ENCODE data around the gene TLE3.

The TLE3 gene

DNA sequence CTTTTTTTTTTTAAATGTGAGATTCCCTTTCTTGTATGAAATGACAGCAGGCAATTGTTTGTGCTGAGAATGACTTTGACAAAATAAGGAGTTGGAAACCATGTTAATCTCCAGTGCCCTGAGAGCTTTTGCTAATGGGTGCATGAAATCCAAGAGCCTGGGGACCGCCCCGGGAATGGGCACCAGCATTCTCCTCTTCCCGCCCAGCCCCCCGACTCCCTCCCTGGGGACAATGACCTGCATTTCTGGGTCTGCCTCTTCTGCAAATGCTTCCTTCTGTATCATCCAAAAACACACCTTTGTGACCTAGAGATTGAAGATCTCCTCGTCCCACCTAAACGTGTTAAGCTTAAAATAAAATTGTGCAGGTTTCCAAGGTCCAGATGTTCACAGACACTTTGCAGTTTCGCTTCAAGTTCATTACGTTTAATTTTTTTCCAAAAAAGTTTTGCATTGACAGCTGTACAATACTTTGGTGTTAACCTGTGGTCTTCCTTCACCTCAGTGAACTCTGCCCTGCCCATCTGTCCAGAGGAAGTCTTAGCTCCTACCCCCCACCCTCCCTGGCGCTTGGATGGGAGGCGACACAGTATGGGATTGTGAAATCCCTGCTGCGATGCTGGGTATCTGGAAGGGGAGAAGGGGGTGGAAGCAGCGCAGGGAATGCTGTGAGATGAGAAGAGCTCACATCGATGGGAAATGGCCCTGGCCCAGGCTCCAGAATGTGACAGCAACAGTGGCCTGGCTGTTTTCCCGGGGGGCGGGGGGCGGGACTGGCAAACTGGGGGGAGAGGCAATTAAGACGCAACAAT is 50.1 kb downstream of the TLE3 start:
- no peak for DNase-seq (ENCODE audit: low spot score)

DNA sequence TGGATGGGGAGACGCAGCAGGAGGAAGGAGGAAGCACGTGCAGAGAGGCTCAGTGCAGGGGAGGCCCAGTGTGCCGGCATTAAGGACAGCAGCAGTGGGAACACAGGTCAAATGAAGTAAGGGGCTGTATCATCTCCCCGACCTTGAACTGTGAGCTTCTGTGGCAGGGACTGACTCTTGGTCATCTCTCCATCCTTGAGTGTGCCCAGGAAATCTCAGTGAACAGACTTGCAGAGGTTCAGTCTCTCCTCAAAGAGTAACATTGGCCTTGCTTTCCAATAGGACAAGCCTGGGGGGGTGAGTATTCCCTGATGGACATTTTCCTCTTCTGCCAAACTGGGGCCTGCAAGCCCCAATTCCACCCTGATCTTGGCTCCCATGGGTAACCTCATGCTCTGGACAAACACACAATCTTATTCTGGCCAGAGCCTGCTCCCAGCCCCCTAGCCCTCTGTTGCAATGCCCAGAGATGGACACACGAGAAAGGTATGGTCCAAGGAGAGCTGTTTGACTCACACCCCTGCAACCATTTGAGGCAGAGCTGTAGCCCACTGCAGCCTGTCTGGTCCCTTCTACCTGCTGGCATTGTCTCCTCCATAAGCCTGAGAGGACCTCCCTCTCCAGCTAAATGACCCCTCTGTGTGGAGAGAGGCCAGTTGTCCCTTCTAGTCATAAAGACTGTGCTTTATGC is 50.9 kb downstream of the TLE3 start:
- no peak for DNase-seq (ENCODE audit: low spot score)

DNA sequence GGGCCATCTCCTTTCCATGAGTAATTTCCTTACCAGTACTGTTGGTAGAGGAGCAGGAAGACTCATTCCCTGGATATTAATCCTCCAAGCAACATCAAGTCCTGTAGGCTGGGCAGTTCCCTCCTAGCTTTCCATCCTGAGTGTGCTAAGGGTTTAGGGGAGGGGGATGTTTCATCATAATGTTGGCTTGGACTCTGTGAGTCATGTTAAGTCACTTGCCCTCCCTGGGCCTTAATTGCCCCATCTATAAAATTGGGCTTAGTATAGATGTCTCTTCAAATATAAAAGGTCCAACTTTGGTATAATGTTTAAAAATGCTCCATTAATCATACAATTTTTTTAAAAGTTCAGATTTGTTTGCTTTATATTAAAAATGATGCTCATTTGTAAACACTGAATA is 52.7 kb downstream of the TLE3 start:
- DNase-seq (ENCODE audit: low spot score), result no peak

DNA sequence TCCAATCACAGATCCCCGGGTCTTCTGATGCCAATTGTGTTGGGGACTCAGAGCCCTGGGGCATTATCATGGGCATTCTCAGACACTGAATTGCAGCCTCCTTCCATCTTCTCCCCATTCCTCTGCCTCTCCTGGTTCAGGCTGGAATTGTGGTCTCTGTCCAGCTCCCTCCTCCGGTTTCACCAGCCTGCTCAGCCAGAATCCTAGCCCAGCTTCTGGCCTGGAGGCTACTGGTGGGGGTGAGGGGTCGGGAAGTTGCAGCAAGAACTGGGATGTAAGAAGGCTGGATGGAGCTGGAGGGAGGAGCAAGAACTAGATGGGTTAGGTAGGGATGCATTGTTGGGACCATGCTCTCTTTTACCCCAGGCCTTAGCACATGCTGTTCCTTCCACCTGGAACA is 53.5 kb downstream of the TLE3 start:
- DNase-seq (ENCODE audit: low spot score), result no peak

DNA sequence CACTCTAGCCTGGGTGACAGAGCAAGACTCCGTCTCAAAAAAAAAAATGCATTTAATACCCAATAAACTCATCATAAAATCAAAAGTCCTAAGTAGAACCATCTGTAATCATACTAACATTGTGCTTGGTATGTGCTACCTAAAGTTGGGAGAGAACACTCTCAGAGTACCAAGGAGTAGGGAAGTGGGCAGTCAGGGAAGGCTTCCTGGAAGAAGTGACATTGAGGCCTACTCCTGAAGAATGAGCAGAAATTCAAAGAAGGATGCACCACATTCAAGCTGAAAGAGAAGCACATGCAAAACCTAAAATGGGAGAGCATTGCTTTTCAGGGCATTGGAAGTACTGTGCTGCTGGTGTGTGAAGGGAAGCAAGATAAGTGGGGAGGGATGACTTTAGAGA is 54.1 kb downstream of the TLE3 start:
- DNase-seq (ENCODE audit: low spot score), result no peak

DNA sequence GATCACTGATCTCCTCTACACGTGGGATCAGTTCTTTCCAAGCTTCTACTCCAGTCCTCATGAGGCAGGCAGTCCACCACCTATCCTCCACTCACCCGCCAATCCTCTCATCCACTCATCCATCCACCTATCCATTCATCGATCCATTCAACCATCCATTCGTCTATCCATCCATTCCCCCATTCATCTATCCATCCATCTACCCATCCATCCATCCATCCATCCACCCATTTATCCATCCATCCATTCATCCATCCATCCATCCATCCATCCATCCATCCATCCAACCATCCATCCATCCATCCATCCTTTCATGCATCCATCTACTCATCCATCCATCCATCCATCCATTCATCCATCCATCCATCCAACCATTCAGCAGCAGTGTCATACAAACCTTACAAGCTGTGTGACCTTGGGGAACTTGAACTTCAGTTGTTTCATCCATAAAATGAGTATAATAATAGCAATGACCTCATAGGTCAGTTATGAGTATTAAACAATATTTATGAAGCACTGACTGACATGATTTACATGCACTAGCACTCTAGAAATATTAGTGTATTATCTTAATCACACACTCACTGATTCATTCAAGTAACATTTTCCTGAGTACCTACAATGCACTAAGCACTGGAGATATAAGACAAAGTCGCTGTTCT is 55.0 kb downstream of the TLE3 start:
- DNase-seq (ENCODE audit: low spot score), result no peak

DNA sequence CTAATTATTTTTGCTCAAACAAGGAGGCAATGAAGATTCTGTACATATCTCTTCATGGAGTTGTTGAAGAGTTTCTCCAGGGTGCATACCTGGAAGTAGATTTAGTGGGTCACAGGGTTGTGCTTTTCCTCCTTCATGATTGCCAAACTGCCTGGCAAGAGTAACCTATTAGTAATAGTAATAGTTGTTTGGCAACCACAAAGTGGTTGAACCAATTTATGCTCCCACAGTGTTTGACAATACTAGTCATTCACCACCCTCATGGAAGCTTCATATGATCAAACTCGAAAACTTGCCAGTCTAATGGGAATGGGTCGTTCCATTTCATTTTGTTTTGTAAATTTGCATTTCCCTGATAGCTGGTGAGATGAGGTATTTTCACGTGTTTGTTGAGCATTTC is 57.8 kb downstream of the TLE3 start:
- DNase-seq (ENCODE audit: low spot score), result no peak

DNA sequence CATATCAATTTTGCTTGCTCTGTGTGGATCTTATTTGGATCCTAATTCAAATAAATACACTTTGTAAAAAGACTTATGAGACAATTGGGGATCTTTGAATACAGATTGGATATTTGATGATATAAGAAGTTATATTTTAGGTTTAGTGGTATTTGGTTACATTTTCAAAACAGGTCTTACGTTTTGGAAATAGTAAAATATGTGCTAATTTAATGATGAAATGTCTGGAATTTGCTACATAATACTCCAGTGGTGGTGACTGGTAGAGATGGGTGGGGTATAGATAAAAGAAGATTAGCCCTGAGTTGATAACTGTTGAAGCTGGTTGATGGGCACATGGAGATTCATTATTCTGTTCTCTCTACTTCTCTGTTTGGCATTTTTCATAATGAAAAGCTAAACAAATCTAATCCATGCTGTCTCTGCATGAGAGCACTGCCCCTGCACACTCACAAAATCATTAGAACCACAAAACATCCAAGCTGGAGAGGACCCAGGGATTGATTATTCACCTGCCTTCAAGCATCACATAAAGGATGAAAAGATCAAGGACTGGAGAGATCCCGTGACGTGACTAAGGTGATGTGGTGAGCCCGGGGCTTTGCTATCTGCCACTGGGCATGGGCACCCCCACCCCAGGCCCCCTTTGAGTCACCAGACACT is 58.9 kb downstream of the TLE3 start:
- DNase-seq (ENCODE audit: low spot score), result no peak

DNA sequence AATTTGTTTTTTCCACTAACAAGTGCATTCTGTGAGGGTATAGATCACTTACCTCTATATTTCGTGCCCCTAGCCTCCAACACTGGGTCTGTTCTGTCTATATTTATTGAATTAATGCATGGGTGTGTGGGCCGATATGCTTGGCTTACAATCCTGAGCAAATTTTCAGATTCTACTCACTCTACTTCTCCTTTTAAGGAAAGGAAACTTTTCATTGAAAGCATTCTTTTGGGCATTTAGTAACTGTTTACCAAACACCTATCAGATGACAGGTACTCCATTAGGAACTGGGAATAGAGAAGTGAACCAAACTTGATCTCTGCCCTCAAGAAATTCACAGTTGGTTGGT is 60.5 kb downstream of the TLE3 start:
- peak; percentile 26 for DNase-seq (ENCODE audit: low spot score)

DNA sequence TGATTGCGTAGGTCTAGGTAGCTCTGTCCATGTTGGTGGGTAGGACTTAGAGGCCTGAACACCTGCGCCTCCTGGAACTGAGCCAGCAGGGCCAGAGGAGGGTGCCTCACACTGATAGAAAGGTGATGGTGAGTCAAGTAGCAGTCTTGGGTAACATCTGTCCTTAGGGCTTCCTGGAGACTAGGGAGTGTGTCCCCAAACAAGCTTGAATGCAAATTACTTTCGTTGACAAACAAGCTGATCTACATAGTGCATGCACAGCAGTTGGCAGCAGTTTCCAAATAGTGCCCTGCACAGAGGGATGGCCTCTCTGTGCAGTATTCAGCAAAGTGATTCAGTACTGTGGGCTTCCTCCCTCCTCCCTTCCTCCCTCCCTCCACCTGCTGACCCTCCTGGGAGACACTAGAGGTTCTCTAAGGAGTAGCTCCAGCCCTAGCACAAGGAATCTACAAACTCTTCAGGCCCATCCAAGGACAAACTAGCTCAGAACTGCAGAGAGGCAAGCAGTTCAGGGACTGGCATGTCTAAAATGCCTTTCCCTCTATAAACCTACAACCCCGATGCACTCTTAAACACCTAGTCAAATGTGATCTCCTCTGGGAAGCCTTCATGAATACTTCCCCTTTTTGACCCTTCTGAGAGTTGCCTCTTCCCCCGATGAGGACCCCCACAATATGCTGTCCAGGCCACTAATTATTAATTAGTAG is 61.0 kb downstream of the TLE3 start:
- peak; percentile 71 for DNase-seq (ENCODE audit: low spot score)

DNA sequence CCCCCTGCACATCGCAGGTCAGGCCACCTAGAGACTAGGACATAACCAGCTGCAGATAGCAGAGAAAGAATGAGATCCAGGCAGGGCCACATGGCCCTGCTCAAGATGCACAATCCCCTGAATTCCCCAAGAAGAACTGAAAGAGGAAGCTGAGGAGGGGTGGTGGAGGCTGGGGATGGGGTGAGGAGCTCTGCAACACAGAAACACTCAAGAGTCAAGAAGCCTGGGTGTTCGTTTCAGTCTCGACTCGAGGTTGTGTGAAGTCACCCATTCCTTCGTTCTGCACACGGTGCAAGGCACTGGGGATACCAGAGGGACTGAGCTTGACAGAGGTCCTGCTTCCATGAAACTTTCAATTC is 62.0 kb downstream of the TLE3 start:
- DNase-seq (ENCODE audit: low spot score), result peak; percentile 84

DNA sequence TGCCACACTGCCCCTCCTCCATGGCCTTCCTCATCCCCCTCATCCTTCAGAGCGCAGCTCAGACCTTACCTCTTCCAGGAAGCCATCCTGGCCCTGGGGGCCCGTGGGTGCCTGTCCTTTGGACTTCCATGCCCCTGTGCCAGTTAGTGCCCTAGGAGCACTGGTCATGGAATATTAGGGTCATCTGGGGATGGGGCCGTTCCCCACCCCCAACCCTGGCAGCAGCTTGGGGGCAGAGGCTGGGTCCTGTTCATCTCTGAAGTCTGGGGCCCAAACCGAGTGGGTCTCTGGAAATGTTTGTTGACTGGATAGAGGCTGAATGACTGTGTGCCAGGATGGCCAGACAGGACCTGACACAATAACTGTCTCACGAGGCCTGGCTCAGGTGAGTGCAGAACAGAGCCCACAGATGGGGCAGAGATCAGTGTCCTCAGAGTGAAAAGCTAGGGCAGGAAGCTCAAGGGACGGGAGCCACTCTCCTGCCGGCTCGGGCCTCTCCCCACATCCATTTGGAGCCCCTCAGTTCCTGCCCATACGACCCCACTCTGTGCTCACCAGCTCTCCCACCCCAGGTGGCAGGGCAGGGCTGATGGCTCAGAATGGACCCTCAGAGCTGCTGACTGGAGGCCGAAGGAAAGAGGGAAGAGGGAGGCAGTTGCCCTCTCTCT is 62.5 kb downstream of the TLE3 start:
- DNase-seq (ENCODE audit: low spot score), result no peak

DNA sequence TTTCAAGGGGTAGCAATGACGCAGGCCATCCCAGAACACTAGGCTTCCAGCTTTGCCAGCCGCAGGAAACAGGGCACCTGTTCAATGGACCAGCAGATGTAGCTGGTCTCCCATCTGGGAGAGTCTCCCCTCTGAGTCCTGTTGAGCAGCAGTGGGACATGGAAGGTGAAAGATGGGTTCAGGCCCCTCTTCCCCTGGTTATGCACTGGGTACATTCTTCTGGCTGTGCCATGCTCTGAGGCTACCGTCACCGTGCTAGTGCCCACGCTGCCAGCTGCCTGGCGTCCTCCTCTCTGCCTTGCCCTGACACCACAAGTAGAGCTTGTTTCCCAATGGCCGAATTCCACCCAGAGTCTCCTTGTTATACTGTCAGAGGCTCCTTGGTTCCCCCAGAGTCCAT is 63.1 kb downstream of the TLE3 start:
- no peak for DNase-seq (ENCODE audit: low spot score)

DNA sequence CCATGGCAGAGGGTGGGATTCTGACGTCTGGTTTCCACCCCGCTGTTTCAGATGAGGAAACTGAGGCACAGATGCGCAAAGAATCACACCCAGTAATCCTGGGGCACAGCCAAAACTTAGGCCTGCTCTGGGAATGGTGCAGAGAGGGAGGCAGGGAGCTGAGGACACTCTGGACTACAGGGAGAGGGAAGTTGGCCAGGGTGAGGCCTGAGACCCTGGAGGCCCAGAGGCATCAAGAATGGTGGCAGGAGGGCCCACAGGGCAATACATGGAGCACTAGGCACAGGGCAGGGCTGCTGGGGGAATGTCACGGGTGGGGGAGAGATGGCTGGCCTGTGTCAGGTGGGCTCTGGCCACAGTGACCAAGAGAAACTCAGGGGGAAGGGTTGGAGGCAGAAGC is 63.6 kb downstream of the TLE3 start:
- DNase-seq (ENCODE audit: low spot score), result no peak

DNA sequence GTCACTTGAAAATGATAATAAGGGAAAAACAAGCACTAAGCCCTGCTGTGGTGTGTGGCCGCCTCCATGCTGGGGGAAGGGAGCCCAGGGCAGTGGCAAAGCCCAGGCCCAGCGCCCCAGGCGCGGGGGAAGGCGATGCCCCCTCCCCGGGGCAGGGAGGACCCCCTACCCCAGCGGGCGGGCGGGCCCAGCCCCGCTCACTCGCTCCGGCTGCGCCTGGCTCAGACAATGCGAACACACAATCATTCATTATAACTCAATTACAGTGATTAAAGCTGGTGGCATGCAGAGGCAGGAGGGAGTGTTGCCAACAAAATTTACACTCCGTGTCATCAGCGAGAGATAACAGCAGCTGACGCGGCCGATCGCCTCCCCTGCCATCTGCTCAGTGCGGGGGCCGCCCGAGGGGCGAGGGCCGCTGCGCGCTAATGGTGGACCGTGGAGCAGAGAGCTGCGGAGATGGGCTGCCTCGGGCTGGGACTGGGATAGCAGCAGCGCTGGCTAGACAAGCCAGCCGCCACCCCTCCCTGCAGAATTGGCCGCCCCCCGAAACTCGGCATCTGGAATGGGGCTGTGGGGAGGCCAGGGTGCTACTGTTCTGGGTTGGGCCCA is 64.1 kb downstream of the TLE3 start:
- no peak for DNase-seq (ENCODE audit: low spot score)

DNA sequence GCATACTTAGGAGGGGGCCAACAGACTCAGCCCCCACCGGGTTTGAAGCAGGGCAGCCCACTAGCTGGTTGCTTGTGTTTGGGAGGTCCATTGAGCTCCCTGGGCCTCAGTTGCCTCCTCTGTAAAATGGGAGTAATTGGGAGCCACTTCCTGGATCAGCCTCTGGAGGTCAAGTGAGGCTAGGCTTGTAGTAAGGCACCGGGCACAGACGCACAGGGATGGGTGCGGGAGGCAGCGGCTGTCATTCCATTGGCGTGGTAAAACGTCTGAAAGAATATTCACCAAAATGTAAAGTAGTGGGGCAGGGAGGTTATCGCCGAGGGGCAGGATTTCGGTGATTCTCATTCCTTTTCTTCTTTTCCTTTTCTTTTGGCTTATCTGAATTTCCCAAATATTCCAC is 64.6 kb downstream of the TLE3 start:
- no peak for DNase-seq (ENCODE audit: low spot score)

DNA sequence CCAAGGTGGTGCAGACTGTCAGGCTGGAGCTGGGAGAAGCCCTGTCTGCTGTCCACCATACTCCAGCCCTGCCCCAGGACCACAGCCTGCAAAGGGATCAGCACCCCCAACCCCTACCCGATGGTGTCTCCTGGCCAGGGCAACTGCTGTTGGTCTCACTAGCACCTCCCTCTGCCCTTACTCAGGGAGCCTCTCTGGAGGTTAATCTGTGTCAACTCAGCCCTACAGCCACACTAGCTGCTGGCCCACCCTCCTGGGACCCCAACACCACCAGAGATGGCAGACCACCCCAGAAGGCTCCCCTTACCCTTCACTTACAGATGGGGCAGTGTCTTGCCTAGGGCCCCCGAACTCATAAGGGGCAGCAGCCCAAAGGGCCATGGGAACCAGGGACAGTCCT is 65.2 kb downstream of the TLE3 start:
- DNase-seq (ENCODE audit: low spot score), result no peak

DNA sequence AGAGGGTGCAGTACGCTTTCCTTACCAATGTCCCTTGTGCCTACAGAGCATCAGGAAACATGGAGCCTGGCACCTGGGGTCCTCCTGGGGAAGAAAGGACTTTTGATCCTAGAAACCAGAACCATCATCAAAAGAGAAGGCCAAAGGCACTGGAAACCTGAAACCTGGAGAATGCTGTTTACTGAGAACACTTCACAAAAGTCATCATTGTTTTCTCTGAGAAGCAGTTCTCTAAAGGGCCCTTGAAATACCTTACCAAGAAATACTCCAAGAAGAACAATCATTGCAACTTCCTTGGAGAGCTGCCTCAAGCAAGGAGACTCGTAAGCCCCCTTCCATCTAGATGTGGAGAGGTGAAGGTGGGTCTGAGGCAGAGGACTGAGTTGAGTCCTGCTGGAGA is 66.0 kb downstream of the TLE3 start:
- no peak for DNase-seq (ENCODE audit: low spot score)

DNA sequence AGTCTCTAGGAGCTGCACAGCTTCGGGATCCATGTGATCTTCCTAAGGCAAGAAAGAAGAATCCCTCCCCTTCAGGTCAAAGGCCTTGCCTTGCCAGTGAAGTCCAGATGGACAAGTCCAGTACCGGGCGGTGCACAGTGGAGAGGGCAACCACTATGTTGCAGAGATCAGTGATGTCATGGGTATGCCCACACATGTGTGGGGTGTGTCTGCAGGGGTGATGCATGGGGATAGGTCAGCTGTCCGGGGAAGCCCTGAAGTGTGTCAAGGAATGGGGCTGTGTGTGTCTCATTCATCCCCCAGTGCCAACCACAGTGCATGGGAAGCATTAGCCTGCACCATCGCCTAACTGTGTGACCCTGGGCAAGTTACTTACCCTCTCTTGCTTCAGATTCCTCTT is 66.5 kb downstream of the TLE3 start:
- DNase-seq (ENCODE audit: low spot score), result no peak

DNA sequence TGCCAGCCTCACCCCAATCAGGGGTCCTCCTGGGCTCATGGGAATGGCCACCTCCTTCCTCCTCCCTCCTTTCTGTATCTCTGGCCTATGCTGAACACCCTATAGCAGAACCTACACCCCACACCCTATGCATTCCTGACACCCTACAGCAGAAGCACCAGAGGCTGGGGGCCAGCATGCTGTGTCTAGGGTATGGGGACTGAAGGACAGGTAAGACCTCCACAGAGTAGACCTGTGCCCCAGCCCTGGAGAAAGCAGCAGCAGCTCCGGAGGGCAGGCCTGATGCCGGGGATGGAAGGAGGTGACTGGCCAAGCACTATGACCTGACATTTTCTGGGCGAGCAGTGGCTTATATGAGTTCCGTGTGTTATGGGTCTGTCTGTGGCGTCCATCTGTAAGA is 66.9 kb downstream of the TLE3 start:
- no peak for DNase-seq (ENCODE audit: low spot score)

DNA sequence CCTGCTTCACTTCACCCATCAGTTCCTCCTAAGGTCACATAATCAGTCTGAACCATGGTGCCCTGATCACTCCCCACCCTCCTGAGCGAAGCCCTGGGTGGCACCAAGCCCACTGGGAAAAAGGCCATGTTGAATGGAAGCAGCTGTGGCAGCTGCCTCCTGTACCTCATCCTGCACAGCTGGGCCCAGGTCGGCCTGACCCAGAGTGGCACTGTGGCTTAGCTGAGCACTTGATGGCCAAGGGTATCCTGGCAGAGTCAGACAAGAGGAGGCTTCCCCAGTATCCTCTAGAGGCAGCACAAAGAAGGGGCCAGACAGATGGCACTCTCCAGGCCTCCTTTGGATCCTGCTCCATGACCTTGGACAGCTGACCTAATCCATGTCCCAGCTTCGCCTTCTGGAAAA is 68.4 kb downstream of the TLE3 start:
- DNase-seq (ENCODE audit: low spot score), result no peak
